GM19238 (cell line): ENCODE data around the gene TMEM187.
A peak's percentile ranks its signal among the peaks of the same experiment; 100 is the strongest.
"Not testable (repeated sequence)": the region's sequence is repeated elsewhere in the genome, so short reads cannot be mapped to it uniquely, and the experiment has no call there.

Source experiments
- DNase-seq: peaks from one replicate; pipeline ENCODE4 v3.0.0; 2011; ENCODE audit warnings: low spot score; ENCODE audit not compliant: insufficient read length

The TMEM187 gene

DNA sequence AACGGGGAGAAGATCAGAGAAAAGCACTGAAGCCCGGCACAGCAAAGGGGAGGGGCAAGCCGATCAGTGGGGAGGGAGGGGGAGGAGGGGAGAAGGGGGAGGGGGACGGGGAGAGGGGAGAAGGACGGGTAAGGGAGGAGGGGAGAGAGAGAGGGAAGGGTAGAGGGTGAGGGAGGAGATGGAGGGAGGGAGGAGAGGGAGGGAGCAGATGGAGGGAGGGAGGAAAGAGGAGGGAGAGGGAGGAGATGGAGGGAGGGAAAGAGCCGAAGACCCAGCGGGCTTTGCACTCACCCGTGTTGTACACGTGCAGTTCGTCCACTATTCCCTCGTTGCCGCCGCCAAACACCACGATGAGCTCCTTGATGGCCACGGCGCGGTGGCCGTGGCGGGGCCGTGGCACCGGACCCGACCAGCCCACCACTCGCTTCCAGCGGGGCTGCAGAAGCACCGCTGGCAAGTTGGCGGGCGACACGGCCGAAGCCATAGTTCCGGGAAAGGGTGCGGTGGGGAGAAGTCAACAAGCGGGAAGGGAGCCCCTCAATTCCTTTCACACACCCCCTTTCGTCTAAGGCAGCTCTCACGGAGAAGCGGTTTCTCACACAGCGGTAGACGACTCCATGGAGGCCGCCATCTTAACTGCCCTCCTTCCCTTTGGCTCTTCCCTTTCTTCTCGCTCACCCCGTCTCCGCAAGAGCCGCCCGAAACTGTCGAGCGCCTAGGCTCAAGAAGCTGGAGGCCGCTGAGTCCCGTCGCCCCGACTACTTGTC, 2.0 kb upstream of the TMEM187 start:
- DNase-seq, result no peak

- DNase-seq, result peak; percentile 96
Observed at GRCh38 chrX:153971124-153971449, 1.5 kb upstream of the TMEM187 start.

DNA sequence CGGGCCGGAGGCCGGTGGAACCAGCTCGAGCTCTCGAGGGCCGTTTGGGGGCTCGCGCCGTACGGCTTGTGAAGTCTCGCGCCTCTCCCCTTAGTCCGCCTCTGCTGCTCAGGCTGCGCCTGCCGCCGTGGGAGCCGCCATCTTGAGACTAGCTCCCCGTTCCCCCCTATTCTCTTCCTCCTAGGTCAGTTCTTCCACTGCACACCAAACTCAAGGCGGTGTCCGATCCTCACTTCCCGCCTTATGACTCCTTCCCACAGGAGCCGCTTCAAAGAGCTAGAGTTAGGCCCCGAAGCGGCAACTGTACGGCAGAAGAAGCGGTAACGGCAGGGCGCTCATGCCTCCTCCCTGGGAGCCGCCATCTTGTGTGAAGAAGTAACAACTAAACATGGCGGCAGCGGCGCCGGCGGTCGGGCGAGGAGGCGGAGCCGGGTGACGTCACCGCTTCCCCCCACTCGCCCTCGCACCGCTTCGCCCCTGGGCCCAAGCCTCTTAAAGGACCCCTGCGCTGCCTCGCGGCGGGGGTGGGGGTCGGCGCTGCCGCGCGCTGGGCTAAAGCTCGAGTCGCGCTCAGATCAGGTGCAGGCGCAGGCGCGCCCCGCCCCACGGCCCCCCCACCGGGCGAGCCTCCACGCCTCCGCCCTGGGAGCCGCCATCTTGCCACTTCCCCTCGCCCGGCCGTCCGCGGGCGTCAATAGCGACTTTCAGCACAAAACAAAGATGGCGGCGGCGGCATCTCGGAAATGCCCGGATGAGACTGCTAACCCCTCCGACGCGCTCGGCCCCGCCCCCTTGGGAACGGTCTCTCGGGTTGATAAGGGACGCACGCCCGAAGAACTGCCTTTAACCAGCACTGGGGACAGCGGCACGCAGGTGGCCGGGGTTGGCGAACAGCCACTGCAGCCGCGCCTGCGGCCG, 845 bp upstream of the TMEM187 start, which contains the start of gene HCFC1:
HCFC1 (minus strand) TSS at position 369 of the 918 bp plus-strand sequence. CDS start 978 bp downstream, outside the sequence.
- peak; percentile 78 for DNase-seq

DNA sequence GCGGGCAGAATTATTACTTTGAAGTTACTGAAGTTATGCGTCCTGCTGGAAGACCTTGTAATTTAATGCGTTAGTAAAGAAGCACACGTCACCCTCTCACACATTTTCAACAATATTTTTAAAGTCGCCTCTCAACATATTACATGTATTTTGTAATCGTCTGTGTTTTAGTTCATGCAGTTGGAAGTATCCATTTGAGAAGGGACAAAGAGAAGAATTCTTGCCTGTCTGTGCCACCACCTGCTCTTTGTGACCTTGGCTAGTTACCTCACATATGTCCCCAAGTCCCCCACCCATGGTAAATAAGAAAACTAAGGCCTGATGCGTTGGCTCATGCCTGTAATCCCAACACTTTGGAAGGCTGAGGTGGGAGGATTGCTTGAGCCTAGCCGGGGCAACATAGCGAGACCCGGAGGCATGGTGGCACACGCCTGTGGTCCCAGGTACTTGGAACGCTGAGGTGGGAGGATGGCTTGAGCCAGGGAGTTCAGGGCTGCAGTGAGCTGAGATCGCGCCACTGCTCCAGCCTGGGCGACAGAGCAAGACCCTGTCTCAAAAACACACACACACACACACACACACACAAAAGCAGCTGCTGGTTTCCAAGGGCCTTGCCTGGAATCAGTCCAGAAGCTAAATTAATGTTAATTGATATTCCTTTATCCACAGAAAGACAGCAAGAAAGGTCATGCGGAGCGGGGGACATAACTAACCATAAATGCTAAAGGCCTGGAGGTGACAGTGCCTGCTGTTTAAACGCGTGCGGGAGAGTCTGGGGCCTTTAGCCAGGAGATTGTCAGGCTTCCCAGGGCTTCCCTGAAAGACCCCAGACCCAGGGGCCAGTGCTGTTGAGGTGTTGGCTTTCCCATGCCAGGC, 811 bp downstream of the TMEM187 start:
- DNase-seq, result no peak

DNA sequence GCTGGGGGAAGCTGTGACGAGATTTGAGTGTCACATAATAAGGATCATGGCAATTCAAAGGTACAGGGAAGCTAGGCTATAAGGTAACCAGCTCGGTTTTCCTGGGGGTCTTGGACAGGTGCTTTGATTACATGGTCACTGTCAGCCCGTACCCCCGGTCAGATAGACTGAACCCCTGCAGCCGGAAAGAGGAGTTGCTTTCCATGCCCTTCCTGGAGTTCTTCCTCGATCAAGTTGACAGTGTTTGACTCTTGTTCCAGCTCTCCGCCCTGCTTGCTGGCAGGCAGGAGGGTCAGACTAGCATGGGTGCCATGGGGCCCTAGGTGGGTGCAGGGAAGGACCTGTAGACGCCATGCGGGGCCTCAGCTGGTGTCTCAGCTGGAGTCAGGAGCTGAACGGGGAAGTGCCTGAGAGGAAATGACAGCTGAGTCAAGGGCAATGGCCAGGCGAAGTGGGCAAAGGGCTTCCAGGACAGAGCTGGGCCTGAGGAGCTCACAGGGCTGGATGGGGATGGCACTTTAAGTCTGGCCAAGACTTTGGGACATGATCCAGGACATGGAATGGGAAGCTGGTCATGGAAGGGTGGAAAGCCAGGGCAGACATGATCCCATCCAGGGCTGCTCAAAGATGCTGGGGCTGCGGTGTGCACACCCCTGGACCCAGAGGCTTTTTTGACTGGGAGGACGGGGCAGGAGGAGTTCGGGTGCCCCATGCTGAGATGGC, 1.6 kb downstream of the TMEM187 start:
- no peak for DNase-seq

- DNase-seq, result no peak
Observed at GRCh38 chrX:153974726-153975286, 2.3 kb downstream of the TMEM187 start.

DNA sequence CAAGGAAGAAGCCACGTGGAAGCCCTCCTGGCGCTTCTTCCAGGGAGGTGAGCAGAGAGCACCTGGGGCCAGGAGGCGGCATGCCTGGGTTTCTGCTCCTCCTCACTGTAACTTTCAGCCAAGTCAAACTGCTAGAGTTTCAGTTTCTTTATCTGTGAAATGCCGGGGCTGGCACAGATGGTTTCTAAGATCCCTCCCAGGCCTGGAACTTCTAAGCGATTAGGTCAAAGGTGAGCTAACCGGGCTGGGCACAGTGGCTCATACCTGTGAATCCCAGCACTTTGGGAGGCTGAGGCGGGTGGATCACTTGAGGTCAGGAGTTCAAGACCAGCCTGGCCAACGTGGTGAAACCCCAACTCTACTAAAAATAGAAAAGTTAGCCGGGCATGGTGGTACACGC, 7.8 kb downstream of the TMEM187 start:
- not testable (repeated sequence) for DNase-seq

GRCh38 chrX:153981231-153981630, 8.7 kb downstream of the TMEM187 start:
- no peak for DNase-seq

GRCh38 chrX:153981771-153982533, 9.4 kb downstream of the TMEM187 start:
- no peak for DNase-seq

DNA sequence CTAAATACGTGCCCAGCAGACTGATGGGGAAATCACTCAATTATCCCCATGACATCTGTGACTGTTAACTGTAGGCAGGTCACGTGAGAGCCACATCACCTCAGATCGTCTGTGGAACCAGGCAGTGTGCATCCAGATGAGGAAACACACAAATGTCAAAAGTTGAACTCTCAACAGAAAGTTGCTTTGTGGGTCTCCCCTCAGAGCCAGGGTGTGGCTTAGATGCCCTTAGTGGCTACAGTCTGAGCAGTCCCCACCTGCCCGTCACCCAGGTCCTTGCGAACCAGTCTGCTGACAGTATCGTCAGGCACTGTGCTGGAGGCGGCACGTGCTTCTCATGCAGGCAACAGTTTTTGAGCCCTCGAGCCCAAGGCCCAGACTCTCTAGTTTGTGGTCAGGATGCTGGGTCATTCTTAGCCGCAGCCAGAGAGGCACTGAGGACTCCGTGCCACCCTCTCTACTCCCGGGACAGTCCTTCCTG, 10.8 kb downstream of the TMEM187 start:
- no peak for DNase-seq

GRCh38 chrX:153984351-153985178, 12.0 kb downstream of the TMEM187 start:
- DNase-seq, result peak; percentile 48

GRCh38 chrX:153988493-153988892, 15.9 kb downstream of the TMEM187 start:
- no peak for DNase-seq

- DNase-seq, result no peak
Observed at GRCh38 chrX:153989973-153990655, 17.6 kb downstream of the TMEM187 start.

- DNase-seq, result no peak
Observed at GRCh38 chrX:153991013-153991580, 18.5 kb downstream of the TMEM187 start.

DNA sequence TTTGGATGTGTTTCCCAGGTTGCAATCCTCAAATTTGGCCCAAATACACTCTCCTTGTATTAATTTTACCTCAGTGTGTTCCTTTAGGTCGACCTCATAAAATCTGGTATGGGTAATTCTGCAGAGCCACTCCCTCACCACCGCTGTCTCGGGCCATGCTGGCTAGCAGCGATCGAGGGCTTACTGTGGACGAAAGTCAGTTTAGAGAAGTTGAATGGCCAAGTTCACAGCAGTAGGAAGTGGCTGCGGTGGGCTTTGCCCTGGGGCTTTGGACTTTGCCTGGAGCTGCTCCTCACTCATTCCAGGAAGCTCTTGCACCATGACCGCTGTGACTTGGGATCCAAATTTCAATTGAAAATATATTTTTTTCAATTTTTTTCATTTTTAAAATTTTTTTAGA, 19.6 kb downstream of the TMEM187 start:
- DNase-seq, result no peak

DNA sequence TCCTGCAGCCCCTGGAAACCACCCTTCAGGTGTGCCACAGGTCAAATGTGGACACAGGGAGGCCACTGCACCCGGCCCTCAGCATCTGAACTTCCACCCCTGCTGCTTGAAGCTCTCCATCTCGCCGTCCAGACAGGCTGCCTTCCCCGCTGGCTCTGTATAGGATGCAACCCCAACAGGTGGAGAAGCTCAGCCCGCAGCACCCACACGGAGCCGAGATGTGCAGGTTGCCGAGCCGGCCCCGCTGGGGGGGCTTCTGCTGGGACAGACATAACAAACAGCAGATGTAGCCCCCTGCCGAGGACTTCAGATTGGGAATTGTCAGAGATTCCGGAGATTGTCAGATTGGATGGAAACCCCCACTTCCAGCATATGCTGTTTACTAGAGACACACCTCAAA, 20.5 kb downstream of the TMEM187 start:
- no peak for DNase-seq

- no peak for DNase-seq
Observed at GRCh38 chrX:153993978-153994377, 21.4 kb downstream of the TMEM187 start.

GRCh38 chrX:153994398-153994797, 21.8 kb downstream of the TMEM187 start:
- not testable (repeated sequence) for DNase-seq
